ENCODE data around the gene SDS.

SDS gene

GRCh38 chr12:113393749-113394148 is 9.9 kb downstream of the SDS start:
- no peak for TF ChIP-seq CTCF (IDR thresholded peaks at IDR 0.05; ENCODE audit: borderline replicate concordance, insufficient read depth, low read depth, low read length)
- H3K4me3 ChIP-seq (ENCODE audit: low read depth, low read length) = no peak overlapping the region

- no peak overlapping the region for H3K4me3 ChIP-seq (ENCODE audit: low read depth, low read length)
- no peak for TF ChIP-seq CTCF (IDR thresholded peaks at IDR 0.05; ENCODE audit: borderline replicate concordance, insufficient read depth, low read depth, low read length)
Measured at GRCh38 chr12:113392988-113393579, 10.6 kb downstream of the SDS start.

- no peak for TF ChIP-seq CTCF (IDR thresholded peaks at IDR 0.05; ENCODE audit: borderline replicate concordance, insufficient read depth, low read depth, low read length)
- H3K4me3 ChIP-seq (ENCODE audit: low read depth, low read length) = no peak overlapping the region
Measured at GRCh38 chr12:113392520-113392919, 11.2 kb downstream of the SDS start.

GRCh38 chr12:113391650-113392337 is 11.9 kb downstream of the SDS start:
- TF ChIP-seq CTCF (IDR thresholded peaks at IDR 0.05; ENCODE audit: borderline replicate concordance, insufficient read depth, low read depth, low read length) = no peak
- no peak overlapping the region for H3K4me3 ChIP-seq (ENCODE audit: low read depth, low read length)

GRCh38 chr12:113391145-113391544 is 12.5 kb downstream of the SDS start:
- no peak overlapping the region for H3K4me3 ChIP-seq (ENCODE audit: low read depth, low read length)
- no peak for TF ChIP-seq CTCF (IDR thresholded peaks at IDR 0.05; ENCODE audit: borderline replicate concordance, insufficient read depth, low read depth, low read length)

GRCh38 chr12:113390064-113391043 is 13.3 kb downstream of the SDS start:
- TF ChIP-seq CTCF (IDR thresholded peaks at IDR 0.05; ENCODE audit: borderline replicate concordance, insufficient read depth, low read depth, low read length) = no peak
- H3K4me3 ChIP-seq (ENCODE audit: low read depth, low read length) = no peak overlapping the region
